MM.1S (cell line): ENCODE measurements around the gene DAPP1.
A peak's percentile ranks its signal among the peaks of the same experiment; 100 is the strongest.

ENCODE experiments used
- DNase-seq: peaks from one replicate; pipeline ENCODE4 v3.0.0-alpha.2; 2015
- H2AFZ ChIP-seq: fragments of 300-600 bp; sonication (generic); 2 replicates; pipeline ENCODE4 v1.6.0; 2016; ENCODE audit warnings: antibody characterized with exemption, low read length
- H3F3A ChIP-seq: fragments of 300-600 bp; sonication (generic); 2 replicates; pipeline ENCODE4 v1.6.1; 2016; ENCODE audit warnings: mild to moderate bottlenecking, antibody characterized with exemption, low read length, moderate library complexity, mixed read lengths; ENCODE audit not compliant: insufficient read depth
- H3K27ac ChIP-seq: fragments of 300-600 bp; sonication (generic); 2 replicates; pipeline ENCODE4 v1.5.1; 2016; ENCODE audit warnings: mild to moderate bottlenecking, low read length
- H3K27me3 ChIP-seq: fragments of 300-600 bp; sonication (generic); replicated peaks from 2 replicates; pipeline ENCODE4 v1.6.0; 2016; ENCODE audit warnings: low read length; ENCODE audit not compliant: insufficient read depth
- H3K36me3 ChIP-seq: fragments of 300-600 bp; sonication (generic); replicated peaks from 2 replicates; pipeline ENCODE4 v1.6.1; 2016; ENCODE audit warnings: mild to moderate bottlenecking, low read length, mixed read lengths; ENCODE audit not compliant: insufficient read depth
- H3K4me1 ChIP-seq: fragments of 300-600 bp; sonication (generic); 2 replicates; pipeline ENCODE4 v1.6.1; 2016; ENCODE audit warnings: low read length, mixed read lengths
- H3K4me2 ChIP-seq: fragments of 300-600 bp; sonication (generic); 2 replicates; pipeline ENCODE4 v1.6.0; 2016; ENCODE audit warnings: low read depth, low read length
- H3K4me3 ChIP-seq: fragments of 300-600 bp; sonication (generic); 2 replicates; pipeline ENCODE4 v1.5.1; 2016; ENCODE audit warnings: low read length, mixed read lengths
- H3K79me2 ChIP-seq: fragments of 300-600 bp; sonication (generic); 2 replicates; pipeline ENCODE4 v1.6.1; 2016; ENCODE audit warnings: mixed run types, low read length, mixed read lengths
- H3K9ac ChIP-seq: fragments of 300-600 bp; sonication (generic); 2 replicates; pipeline ENCODE4 v1.6.1; 2016; ENCODE audit warnings: low read length, mixed read lengths
- H3K9me2 ChIP-seq: fragments of 300-600 bp; sonication (generic); replicated peaks from 2 replicates; pipeline ENCODE4 v1.6.1; 2016; ENCODE audit warnings: mild to moderate bottlenecking, low read length, mixed read lengths; ENCODE audit not compliant: insufficient read depth
- H3K9me3 ChIP-seq: fragments of 300-600 bp; sonication (generic); replicated peaks from 2 replicates; pipeline ENCODE4 v1.6.1; 2016; ENCODE audit warnings: mild to moderate bottlenecking, low read length, mixed read lengths; ENCODE audit not compliant: insufficient read depth
- H4K20me1 ChIP-seq: fragments of 300-600 bp; sonication (generic); 2 replicates; pipeline ENCODE4 v1.6.1; 2016; ENCODE audit warnings: mild to moderate bottlenecking, low read length, moderate library complexity, mixed read lengths; ENCODE audit not compliant: insufficient read depth
- EZH2 ChIP-seq: fragments of 300-600 bp; sonication (generic); optimal IDR thresholded peaks from 2 replicates; pipeline ENCODE3; 2017; ENCODE audit warnings: low read depth, mild to moderate bottlenecking, antibody characterized with exemption, low read length, mixed read lengths
- EZH2phosphoT487 ChIP-seq: fragments of 300-600 bp; sonication (generic); IDR thresholded peaks from 2 replicates; pipeline ENCODE4 v1.6.1; 2018; ENCODE audit warnings: antibody characterized with exemption, low read length
- TF ChIP-seq, protein P1 (sequence below): fragments of 300-600 bp; sonication (generic); IDR thresholded peaks from 2 replicates; pipeline ENCODE4 v1.5.1; 2016; ENCODE audit warnings: antibody characterized with exemption, low read length, mixed read lengths

Gene DAPP1

DNA sequence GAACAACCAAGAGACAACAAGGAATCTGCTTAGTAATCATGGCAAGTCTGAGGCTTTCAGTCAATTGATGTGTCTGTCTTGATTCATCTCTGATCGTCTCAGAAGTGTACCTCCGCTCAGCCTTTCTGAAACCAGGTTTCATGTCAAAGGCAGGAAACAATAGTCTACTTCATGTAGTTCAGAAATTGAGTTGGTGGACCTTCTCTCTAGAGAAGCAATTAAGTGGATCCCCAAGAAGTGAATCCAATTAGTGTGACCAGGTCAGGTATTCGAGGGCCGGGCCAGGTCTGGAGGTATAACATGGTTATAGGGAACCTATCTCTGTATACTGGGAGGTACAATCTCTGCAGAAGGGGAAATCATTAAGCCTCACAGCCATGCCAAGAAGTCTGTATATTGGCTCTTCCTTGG lies 32.0 kb downstream of the DAPP1 start:
- H3F3A ChIP-seq, result peaks cover 30% of the 10 kb centered on the region
- no peak overlapping the region for H3K4me3 ChIP-seq
- H3K9ac ChIP-seq, result no peak overlapping the region
- TF ChIP-seq EZH2phosphoT487 (no peak), EZH2 (no peak)
- TF ChIP-seq, protein P1, sequence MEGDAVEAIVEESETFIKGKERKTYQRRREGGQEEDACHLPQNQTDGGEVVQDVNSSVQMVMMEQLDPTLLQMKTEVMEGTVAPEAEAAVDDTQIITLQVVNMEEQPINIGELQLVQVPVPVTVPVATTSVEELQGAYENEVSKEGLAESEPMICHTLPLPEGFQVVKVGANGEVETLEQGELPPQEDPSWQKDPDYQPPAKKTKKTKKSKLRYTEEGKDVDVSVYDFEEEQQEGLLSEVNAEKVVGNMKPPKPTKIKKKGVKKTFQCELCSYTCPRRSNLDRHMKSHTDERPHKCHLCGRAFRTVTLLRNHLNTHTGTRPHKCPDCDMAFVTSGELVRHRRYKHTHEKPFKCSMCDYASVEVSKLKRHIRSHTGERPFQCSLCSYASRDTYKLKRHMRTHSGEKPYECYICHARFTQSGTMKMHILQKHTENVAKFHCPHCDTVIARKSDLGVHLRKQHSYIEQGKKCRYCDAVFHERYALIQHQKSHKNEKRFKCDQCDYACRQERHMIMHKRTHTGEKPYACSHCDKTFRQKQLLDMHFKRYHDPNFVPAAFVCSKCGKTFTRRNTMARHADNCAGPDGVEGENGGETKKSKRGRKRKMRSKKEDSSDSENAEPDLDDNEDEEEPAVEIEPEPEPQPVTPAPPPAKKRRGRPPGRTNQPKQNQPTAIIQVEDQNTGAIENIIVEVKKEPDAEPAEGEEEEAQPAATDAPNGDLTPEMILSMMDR, result no peak
- H3K36me3 ChIP-seq, result 0 out of 2 replicates have a peak, but pooled peaks cover 3% of the 10 kb centered on the region
- H2AFZ ChIP-seq, result no peak overlapping the region
- H3K9me2 ChIP-seq, result no peaks in the 10 kb centered on the region
- peak; percentile 47 for DNase-seq
- H3K27me3 ChIP-seq, result no peaks in the 10 kb centered on the region
- H3K9me3 ChIP-seq, result no peaks in the 10 kb centered on the region
- H3K4me2 ChIP-seq, result no peak overlapping the region
- H3K27ac ChIP-seq, result peak overlapping the region; percentile 94; the same call in 1 of the 2 replicates
- peaks cover 26% of the 10 kb centered on the region; the same call in 1 of the 2 replicates for H3K79me2 ChIP-seq
- no peaks in the 10 kb centered on the region for H4K20me1 ChIP-seq
- H3K4me1 ChIP-seq, result peaks cover 51% of the 10 kb centered on the region

DNA sequence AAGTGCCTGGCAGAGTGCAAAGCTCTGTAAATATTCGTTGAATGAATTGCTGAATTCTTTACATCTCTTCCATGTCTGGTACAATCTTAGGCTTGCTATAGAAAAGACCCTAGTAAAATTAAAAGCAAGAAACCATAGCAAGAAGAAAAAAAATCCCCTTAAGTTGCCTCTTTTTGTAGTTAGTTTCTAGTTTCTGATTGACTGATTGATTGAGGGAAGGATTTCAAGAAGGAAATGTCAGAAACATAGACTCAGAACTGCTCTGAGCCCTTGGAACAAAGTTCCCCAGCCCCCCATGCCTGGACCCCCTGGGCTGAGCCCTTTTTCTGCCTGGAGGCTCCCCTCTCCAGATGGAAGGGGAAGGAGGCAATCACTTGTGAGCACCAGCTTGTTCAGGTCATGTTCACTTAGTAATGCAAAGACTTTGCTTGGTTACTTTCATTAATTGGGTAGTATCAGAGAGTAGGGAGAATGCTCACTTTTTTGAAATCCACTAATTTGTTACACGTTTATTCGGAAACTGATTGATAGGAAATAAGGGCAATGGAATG lies 35.6 kb downstream of the DAPP1 start:
- Histone ChIP-seq H3K36me3 (peaks cover 3% of the 10 kb centered on the region; the same call in 1 of the 2 replicates), H3K4me3 (no peak overlapping the region), H3K4me2 (no peak overlapping the region), H2AFZ (no peak overlapping the region), H3K9ac (no peak overlapping the region), H3K27ac (no peak overlapping the region), H3K9me2 (no peaks in the 10 kb centered on the region), H3K9me3 (no peaks in the 10 kb centered on the region), H3K79me2 (peaks cover 25% of the 10 kb centered on the region), H4K20me1 (no peaks in the 10 kb centered on the region), H3K4me1 (peaks cover 39% of the 10 kb centered on the region), H3F3A (peaks cover 11% of the 10 kb centered on the region), H3K27me3 (no peaks in the 10 kb centered on the region)
- no peak for DNase-seq
- TF ChIP-seq, protein P1, result no peak
- TF ChIP-seq EZH2 (no peak), EZH2phosphoT487 (no peak)

DNA sequence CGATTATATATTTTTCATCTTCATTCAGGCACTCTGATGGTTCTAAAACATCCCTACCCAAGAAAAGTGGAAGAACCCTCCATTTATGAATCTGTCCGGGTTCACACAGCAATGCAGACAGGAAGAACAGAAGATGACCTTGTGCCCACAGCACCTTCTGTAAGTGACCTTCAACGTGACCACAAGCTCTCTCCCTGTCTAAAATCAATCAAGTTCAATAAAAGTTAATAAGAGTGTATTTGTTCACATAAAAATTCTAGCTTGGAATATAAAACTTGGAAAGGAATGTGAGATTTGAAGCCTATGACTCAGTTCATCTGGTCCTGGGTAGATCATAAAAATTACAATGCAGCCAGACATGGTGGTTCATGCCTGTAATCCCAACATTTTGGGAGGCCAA lies 36.6 kb downstream of the DAPP1 start:
- H3K36me3 ChIP-seq, result peaks cover 3% of the 10 kb centered on the region; the same call in 1 of the 2 replicates
- peaks cover 10% of the 10 kb centered on the region for H3F3A ChIP-seq
- no peak overlapping the region for H3K9ac ChIP-seq
- H3K79me2 ChIP-seq, result peaks cover 31% of the 10 kb centered on the region
- H3K9me2 ChIP-seq, result no peaks in the 10 kb centered on the region
- peaks cover 34% of the 10 kb centered on the region for H3K4me1 ChIP-seq
- H3K9me3 ChIP-seq, result no peaks in the 10 kb centered on the region
- H3K4me2 ChIP-seq, result no peak overlapping the region
- no peaks in the 10 kb centered on the region for H3K27me3 ChIP-seq
- no peak overlapping the region for H3K27ac ChIP-seq
- no peak overlapping the region for H3K4me3 ChIP-seq
- DNase-seq, result no peak
- TF ChIP-seq EZH2phosphoT487 (no peak), EZH2 (no peak)
- TF ChIP-seq, protein P1, result no peak
- H2AFZ ChIP-seq, result no peak overlapping the region
- H4K20me1 ChIP-seq, result no peaks in the 10 kb centered on the region
